Astrocyte of the cerebellum (primary cell): ENCODE measurements around the gene KCND2.

Experiments
- DNase-seq: peaks from one replicate; pipeline ENCODE4 v3.0.0-alpha.2; 2011; ENCODE audit warnings: low read depth
- H3K4me3 ChIP-seq: 2 replicates; pipeline ENCODE4 v1.5.1; 2011; ENCODE audit warnings: mild to moderate bottlenecking, low read depth, low read length, moderate library complexity
- in situ Hi-C: cut with HindIII; loops from 2 replicates; pipeline ENCODE4 v1.10.0; 2017; ENCODE audit warnings: low sequenced_read_pairs
- TF ChIP-seq, protein P1 (sequence below): IDR thresholded peaks from 2 replicates; pipeline ENCODE4 v1.5.1; 2012; ENCODE audit warnings: low read length, low read depth, moderate library complexity, mild to moderate bottlenecking; ENCODE audit errors: missing control alignments

KCND2 gene

DNA sequence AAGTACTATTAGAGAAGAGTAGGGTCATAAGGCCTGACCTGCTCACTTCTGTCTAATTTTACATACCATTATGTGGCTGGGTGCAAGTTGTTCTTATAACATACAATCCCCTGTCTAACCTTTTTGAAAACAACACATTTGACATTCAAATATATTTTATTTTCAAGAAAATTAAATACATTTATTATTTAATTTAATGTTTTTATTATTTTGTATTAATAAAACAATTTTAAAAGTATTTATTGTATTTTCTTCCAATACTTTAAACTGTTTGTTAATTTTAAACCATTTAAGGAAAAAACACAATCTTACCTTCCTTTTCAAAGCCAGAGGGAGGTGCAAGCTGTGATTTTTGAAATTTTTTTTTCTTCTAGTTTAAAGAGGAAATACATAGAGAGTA lies 232.8 kb downstream of the KCND2 start:
- H3K4me3 ChIP-seq, result no peak overlapping the region
- in situ Hi-C loops, result no loop called here
- DNase-seq, result no peak
- TF ChIP-seq, protein P1, sequence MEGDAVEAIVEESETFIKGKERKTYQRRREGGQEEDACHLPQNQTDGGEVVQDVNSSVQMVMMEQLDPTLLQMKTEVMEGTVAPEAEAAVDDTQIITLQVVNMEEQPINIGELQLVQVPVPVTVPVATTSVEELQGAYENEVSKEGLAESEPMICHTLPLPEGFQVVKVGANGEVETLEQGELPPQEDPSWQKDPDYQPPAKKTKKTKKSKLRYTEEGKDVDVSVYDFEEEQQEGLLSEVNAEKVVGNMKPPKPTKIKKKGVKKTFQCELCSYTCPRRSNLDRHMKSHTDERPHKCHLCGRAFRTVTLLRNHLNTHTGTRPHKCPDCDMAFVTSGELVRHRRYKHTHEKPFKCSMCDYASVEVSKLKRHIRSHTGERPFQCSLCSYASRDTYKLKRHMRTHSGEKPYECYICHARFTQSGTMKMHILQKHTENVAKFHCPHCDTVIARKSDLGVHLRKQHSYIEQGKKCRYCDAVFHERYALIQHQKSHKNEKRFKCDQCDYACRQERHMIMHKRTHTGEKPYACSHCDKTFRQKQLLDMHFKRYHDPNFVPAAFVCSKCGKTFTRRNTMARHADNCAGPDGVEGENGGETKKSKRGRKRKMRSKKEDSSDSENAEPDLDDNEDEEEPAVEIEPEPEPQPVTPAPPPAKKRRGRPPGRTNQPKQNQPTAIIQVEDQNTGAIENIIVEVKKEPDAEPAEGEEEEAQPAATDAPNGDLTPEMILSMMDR, result no peak

DNA sequence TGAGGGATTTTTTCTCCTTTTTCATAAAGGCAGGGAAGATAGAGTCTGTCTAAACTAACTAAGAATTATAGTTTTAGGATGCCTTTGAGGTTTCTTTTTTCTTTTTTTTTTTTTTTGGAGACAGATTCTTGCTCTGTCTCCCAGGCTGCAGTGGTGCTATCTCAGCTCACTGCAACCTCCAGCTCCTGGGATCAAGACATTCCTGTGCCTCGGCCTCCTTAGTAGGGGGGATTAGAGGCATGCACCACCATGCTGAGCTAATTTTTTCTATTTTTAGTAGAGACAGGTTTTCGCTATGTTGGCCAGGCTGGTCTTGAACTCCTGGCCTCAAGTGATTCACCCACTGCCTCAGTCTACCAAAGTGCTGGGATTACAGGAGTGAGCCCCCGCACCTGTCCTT lies 239.7 kb downstream of the KCND2 start:
- in situ Hi-C loops, result no loop called here
- no peak overlapping the region for H3K4me3 ChIP-seq
- TF ChIP-seq, protein P1, result no peak
- DNase-seq, result no peak

DNA sequence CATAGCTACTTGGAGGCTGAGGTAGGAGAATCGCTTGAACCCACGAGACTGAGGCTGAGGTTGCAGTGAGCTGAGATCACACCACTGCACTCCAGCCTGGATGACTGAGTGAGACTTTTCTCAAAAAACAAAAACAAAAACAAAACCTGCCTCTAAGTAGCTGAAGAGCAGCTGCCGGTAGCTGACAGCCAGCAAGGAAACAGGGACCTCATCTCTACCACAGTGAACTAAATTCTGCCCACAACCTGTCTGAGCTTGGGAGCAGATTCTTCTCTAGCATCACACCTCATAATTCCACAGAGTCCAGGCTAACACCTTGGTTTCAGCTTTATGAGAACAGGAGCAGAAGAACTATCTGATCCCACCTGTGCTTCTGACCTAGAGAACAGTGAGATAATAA lies 246.2 kb downstream of the KCND2 start:
- no peak for DNase-seq
- in situ Hi-C loops, result no loop called here
- H3K4me3 ChIP-seq, result no peak overlapping the region
- TF ChIP-seq, protein P1, result no peak

DNA sequence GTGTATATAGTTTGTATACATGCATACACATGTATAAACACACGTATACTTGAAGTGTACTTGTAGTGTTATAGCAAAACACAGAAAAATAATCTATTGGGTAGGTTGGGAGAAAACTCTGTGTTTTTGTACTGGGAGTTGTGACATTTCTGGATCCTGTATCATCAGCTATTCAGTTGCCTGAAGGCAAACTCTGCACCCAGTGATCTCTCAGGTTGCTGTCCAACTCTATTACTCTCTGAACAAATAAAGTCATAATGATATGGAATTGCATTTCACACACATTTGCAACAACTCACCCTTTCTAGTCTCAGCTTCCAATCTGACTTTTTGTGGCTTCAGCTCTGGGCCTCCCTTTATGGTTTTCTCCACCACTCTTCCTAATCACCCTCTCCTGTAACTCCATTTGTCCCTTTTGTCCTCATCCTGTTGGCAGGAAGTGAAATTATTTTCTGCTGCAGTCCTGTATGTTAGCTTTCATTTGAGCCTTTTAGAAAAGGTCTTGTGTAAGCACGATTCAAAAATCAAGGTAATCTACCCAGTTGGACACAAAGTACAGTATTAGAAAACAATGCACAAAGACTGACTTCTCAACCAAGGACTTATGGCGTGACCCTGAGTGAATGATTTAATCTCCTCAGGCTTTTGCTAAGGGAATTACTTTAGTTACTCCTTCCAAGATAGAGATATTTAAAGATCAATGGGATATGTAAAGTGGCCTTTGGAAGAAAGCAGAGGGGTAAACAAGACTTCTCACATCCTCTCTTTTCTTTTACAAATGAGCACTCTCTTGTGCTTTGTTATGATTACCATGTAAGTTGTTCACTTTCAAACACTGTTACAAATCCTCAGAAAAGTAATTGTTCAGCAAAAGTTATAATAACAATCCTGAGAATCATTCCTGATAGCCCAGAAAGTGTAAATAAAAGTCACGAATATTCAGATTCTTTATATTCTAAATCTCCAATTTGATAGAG lies 249.1 kb downstream of the KCND2 start:
- in situ Hi-C loops, result no loop called here
- TF ChIP-seq, protein P1, result no peak

DNA sequence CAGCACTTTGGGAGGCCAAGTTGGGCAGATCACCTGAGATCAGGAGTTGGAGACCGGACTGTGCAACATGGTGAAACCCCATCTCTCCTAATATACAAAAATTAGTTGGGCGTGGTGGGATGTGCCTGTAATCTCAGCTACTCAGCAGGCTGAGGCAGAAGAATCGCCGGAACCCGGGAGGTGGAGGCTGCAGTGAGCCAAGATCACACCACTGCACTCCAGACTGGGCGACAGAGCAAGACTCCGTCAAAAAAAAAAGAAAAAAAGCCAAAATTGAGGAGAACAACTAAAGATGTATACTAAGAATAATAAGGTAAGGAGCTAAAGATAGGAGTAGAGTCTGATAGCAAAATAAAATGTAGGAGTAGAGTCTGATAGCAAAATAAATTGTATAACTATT lies 251.0 kb downstream of the KCND2 start:
- no peak for DNase-seq
- TF ChIP-seq, protein P1, result no peak
- in situ Hi-C loops, result no loop called here
- no peak overlapping the region for H3K4me3 ChIP-seq

More for the DNA sequence above, 249.1 kb downstream of the KCND2 start:
- no peak overlapping the region for H3K4me3 ChIP-seq
- DNase-seq, result no peak

DNA sequence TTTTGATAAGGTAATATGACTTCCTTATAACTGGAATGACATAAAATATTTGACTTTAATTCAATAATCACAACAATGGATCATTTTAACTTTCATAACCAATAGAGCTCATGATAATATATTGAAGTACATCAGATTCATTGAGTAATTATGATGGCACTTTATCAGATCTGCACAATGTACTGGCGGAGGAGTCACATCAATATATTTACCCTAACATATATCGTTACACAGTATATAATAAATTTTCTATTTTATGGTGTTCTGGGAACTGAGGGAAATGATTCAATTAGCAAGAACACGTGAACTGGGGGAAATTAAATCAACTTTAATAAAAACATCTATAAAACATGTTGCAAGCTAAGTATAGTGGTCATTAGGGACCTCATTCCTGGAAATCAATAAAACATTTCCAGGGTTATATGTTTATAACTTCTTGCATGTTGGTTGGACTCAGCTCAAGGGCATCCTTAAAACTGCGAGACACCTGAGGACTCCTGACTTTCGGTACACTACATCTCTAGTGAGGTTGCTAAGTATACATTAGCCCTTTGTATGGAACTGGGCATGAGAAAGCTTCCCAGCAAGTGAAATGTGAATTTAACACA lies 254.0 kb downstream of the KCND2 start:
- in situ Hi-C loops, result no loop called here
- TF ChIP-seq, protein P1, result no peak
- no peak for DNase-seq
- H3K4me3 ChIP-seq, result no peak overlapping the region
